Measurements from ENCODE around the gene DACH1. TPM values are rescaled to one million over a fixed set of nuclear protein-coding genes. Genes with fewer than 3 reads are reported as not detected.

The DACH1 gene
- total and polyA plus RNA-seq, 9 of the 15 experiments (the other 6 are each of a cell fraction or from before 2014, with no cell fraction given) = 0.04 to 0.07 (median 0.04) TPM; not detected in 2

DNA sequence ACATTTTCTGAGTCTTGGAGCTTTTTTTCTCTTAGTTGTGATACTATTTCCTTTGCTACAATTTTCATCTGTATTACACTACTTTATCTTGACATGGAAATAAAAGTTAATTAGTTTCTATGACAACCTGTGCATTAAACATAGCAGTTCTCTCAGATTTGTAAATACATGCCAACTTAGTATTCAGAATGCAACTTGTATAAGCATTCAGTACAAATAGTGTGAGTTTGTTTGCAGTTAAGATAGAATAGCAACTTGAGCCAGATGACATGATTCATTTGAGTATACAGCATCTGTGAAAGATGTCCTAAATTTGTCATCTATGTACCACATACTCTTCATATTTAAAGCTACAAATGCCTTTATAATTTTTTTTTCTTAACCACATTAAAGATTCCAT is 98.1 kb downstream of the DACH1 start:
- no TSS peak for BruUV-seq (replicated peaks)
- ChIA-PET POLR2A (no interaction called here), CTCF (ENCODE audit: low intra/inter-chr PET ratio) (no interaction called here)
- H3K36me3 ChIP-seq (ENCODE audit: control insufficient read depth, insufficient read depth, low read length) = no peaks in the 10 kb centered on the region
- ATAC-seq (no peak), FAIRE-seq (no peak), DNase-seq (ENCODE audit: extremely low read depth in 1 of 4, low spot score in 3 of 4) (no peak)
- no peaks in the 10 kb centered on the region for H3K27me3 ChIP-seq (ENCODE audit: control insufficient read depth in 2 of 2, insufficient read depth in 2 of 2, low read length in 2 of 2)
- in situ Hi-C loops (cut with MboI) = no loop called here
- H3K9me1 ChIP-seq (ENCODE audit: control insufficient read depth, insufficient read depth, low read length) = no peaks in the 10 kb centered on the region
- no peaks in the 10 kb centered on the region for H4K20me1 ChIP-seq (replicated peaks; ENCODE audit: control insufficient read depth, insufficient read depth, low read length)
- H3K79me2 ChIP-seq (ENCODE audit: control insufficient read depth, insufficient read depth, low read length) = no peaks in the 10 kb centered on the region
- intact Hi-C loops (cut with micrococcal nuclease) = no loop called here
- no peak overlapping the region for H2AFZ ChIP-seq (ENCODE audit: low read depth, low read length)
- H3K4me2 ChIP-seq (ENCODE audit: insufficient read depth, low read length) = no peak overlapping the region
- no peak overlapping the region for H3K27ac ChIP-seq (ENCODE audit: extremely low read depth, low read depth, low read length)
- H3K4me3 ChIP-seq = no peak overlapping the region
- H3K9me3 ChIP-seq (replicated peaks; ENCODE audit: control insufficient read depth, insufficient read depth, low read depth, low read length) = no peaks in the 10 kb centered on the region
- no peaks in the 10 kb centered on the region for H3K4me1 ChIP-seq (replicated peaks in 1 of 2; ENCODE audit: control insufficient read depth in 2 of 2, insufficient read depth in 2 of 2, low read length in 2 of 2)
- no peak overlapping the region for H3K9ac ChIP-seq (ENCODE audit: insufficient read depth in 1 of 2, low read depth in 2 of 2, low read length in 2 of 2)
- no peak for TF ChIP-seq L3MBTL2 (IDR thresholded peaks at IDR 0.05)
- TF ChIP-seq GATA2 (CRISPR knock-in tag; IDR thresholded peaks at IDR 0.05) = no peak
- TF ChIP-seq DMBX1 (CRISPR knock-in tag; IDR thresholded peaks at IDR 0.05; ENCODE audit: borderline replicate concordance) = no peak
- TF ChIP-seq HCFC1 (IDR thresholded peaks at IDR 0.05; ENCODE audit: low read depth, low read length) = no peak
- TF ChIP-seq, protein P1, sequence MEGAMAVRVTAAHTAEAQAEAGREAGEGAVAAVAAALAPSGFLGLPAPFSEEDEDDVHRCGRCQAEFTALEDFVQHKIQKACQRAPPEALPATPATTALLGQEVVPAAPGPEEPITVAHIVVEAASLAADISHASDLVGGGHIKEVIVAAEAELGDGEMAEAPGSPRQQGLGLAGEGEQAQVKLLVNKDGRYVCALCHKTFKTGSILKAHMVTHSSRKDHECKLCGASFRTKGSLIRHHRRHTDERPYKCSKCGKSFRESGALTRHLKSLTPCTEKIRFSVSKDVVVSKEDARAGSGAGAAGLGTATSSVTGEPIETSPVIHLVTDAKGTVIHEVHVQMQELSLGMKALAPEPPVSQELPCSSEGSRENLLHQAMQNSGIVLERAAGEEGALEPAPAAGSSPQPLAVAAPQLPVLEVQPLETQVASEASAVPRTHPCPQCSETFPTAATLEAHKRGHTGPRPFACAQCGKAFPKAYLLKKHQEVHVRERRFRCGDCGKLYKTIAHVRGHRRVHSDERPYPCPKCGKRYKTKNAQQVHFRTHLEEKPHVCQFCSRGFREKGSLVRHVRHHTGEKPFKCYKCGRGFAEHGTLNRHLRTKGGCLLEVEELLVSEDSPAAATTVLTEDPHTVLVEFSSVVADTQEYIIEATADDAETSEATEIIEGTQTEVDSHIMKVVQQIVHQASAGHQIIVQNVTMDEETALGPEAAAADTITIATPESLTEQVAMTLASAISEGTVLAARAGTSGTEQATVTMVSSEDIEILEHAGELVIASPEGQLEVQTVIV (CRISPR knock-in tag; IDR thresholded peaks at IDR 0.05; ENCODE audit: borderline replicate concordance) = no peak
- no peak for TF ChIP-seq ZNF561 (CRISPR knock-in tag; conservative IDR thresholded peaks at IDR 0.05)
- no peak for TF ChIP-seq TAF9B (IDR thresholded peaks at IDR 0.05; ENCODE audit: partially characterized antibody)
- TF ChIP-seq ZNF124 (CRISPR knock-in tag; IDR thresholded peaks at IDR 0.05) = no peak
- no peak for TF ChIP-seq MTA2 (IDR thresholded peaks at IDR 0.05; ENCODE audit: low read depth)
- no peak for TF ChIP-seq ZNF584 (CRISPR knock-in tag; IDR thresholded peaks at IDR 0.05; ENCODE audit: low read depth)
- TF ChIP-seq, protein P2, sequence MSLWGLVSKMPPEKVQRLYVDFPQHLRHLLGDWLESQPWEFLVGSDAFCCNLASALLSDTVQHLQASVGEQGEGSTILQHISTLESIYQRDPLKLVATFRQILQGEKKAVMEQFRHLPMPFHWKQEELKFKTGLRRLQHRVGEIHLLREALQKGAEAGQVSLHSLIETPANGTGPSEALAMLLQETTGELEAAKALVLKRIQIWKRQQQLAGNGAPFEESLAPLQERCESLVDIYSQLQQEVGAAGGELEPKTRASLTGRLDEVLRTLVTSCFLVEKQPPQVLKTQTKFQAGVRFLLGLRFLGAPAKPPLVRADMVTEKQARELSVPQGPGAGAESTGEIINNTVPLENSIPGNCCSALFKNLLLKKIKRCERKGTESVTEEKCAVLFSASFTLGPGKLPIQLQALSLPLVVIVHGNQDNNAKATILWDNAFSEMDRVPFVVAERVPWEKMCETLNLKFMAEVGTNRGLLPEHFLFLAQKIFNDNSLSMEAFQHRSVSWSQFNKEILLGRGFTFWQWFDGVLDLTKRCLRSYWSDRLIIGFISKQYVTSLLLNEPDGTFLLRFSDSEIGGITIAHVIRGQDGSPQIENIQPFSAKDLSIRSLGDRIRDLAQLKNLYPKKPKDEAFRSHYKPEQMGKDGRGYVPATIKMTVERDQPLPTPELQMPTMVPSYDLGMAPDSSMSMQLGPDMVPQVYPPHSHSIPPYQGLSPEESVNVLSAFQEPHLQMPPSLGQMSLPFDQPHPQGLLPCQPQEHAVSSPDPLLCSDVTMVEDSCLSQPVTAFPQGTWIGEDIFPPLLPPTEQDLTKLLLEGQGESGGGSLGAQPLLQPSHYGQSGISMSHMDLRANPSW (CRISPR knock-in tag; IDR thresholded peaks at IDR 0.05) = no peak
- TF ChIP-seq EZH2 (IDR thresholded peaks at IDR 0.05; ENCODE audit: borderline replicate concordance, low read depth, low read length) = no peak
- TF ChIP-seq FOXM1 (IDR thresholded peaks at IDR 0.05; ENCODE audit: low read depth) = no peak
- no peak for TF ChIP-seq FOXM1 (CRISPR knock-in tag; IDR thresholded peaks at IDR 0.05; ENCODE audit: low read depth)
- no peak for TF ChIP-seq RBM14 (IDR thresholded peaks at IDR 0.05; ENCODE audit: borderline replicate concordance, insufficient read depth, low read depth, low read length)
- no peak for TF ChIP-seq ADNP (tag; IDR thresholded peaks at IDR 0.05)
- TF ChIP-seq KAT7 (CRISPR knock-in tag; IDR thresholded peaks at IDR 0.05; ENCODE audit: borderline replicate concordance) = no peak

All from K562 (cell line).